Subcutaneous adipose tissue (tissue), 4 donors: Measurements from ENCODE around the gene MMAB. TPM values are rescaled to one million over a fixed set of nuclear protein-coding genes. Genes with fewer than 3 reads are reported as not detected.

Source experiments
- CTCF ChIP-seq: fragments of 450-650 bp; IDR thresholded peaks from one replicate; pipeline ENCODE4 v1.5.1; 2016; ENCODE audit warnings: low read depth, mild to moderate bottlenecking, control low read depth, antibody characterized with exemption, moderate library complexity
- total RNA-seq, 4 donors: library from RNA; depleted of rRNA; stranded (reverse); fragments of >200 nt; gene quantifications; one replicate each; pipeline ENCODE4 v1.1.0, GENCODE V29; 2016

MMAB gene
- total RNA-seq = 10 to 100 TPM; 11.7 to 45.6 (median 24.7) TPM

GRCh38 chr12:109573029-109573913 is at the start of gene MMAB, which contains the start of gene MVK:
MMAB (minus strand) TSS chr12:109573504; CDS start chr12:109573480, 24 bp downstream.
MVK (plus strand) TSS chr12:109573794; CDS start chr12:109574823, 1,029 bp downstream.
- TF ChIP-seq CTCF = no peak

GRCh38 chr12:109621901-109622364 is 48.6 kb upstream of the MMAB start:
- no peak for TF ChIP-seq CTCF

GRCh38 chr12:109621211-109621694 is 47.9 kb upstream of the MMAB start:
- TF ChIP-seq CTCF = no peak

- no peak for TF ChIP-seq CTCF
These were observed 45.8 kb upstream of the MMAB start for GRCh38 chr12:109619002-109619604.

- TF ChIP-seq CTCF = no peak
These were observed 44.8 kb upstream of the MMAB start for GRCh38 chr12:109618082-109618481.

GRCh38 chr12:109617491-109617890 is 44.2 kb upstream of the MMAB start:
- no peak for TF ChIP-seq CTCF

GRCh38 chr12:109615556-109616229 is 42.4 kb upstream of the MMAB start:
- no peak for TF ChIP-seq CTCF
